HG03108 (cell line): Measurements from ENCODE around the gene PARD3.

Experiments
- ATAC-seq: cut with Tn5 transposase; IDR thresholded peaks from one replicate; pipeline ENCODE4 v1.9.1; 2021; ENCODE audit warnings: moderate library complexity; ENCODE audit not compliant: unreplicated experiment

Gene PARD3

GRCh38 chr10:34698248-34698831 lies 116.8 kb downstream of the PARD3 start:
- ATAC-seq = no peak

DNA sequence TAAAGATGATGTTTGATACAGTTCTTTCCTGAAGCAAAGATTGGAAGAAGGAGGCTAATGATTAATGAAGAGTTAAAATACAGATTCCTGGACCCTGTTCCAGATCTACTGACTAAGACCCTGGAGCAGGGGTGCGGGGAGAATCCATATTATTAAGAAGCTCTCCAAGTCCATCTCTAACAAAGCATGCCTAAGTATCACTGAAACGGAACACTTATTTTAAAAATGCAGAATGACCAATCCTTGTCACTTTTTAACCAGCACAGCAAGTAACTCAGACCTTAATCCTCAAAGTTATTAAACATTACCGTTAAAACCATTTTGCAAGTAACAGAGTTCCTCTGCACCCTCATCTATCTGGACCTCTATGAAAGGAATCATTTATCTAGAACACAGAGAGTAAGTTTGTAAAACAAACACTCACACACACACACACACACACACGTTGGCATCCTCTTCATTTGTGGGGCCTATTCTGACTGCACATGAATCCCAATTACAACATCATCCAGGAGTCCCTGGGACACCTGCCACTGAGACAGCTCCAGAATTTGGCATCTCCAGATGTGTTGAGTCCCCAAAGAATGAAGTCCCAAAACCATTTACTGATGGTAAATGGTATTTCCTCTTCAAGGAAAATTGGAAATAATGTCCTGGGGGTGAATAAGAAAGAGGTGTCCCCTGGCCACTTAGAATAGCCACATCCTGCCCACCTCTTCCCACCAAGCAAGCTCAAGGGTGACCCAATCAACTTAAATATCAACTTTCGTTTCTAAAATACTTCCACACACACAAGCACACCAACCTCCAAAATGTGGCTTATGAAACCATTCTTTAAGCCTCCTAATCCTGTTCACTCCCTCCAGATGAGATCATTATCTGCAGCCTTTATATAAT lies 117.5 kb downstream of the PARD3 start:
- ATAC-seq = no peak

GRCh38 chr10:34696423-34696822 lies 118.7 kb downstream of the PARD3 start:
- ATAC-seq = no peak

DNA sequence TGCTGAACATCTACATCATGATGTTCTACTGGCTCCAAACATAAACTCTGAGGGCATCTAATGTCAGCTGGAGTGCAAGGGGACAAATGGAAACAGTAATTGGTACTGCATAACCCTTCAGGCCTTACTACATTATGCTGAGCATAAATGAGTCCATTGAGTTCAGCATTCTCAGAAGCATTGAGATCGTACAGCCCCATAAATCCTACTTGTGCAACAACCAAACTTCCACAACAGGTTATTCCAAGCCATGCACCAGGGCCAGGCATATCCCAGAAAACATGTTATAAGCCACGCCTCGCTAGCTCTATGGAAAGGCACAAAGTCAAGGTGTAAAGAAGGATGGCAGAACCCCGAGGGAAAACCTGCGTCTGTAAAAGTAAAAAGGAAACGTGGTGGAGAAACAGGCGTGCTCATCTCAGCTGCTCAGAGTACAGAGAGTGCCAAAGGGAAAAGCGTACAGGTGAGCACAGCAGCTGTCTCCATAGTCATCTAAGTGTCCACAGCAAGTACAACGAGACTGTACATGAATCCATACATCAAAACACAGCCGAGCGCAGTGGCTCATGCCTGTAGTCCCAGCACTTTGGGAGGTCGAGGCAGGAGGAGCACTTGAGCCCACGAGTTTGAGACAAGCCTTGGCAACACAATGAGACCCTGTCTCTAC lies 124.6 kb downstream of the PARD3 start:
- no peak for ATAC-seq

- no peak for ATAC-seq
These were observed 126.0 kb downstream of the PARD3 start for GRCh38 chr10:34689053-34689452.

GRCh38 chr10:34687434-34688210 lies 127.5 kb downstream of the PARD3 start:
- ATAC-seq = no peak

DNA sequence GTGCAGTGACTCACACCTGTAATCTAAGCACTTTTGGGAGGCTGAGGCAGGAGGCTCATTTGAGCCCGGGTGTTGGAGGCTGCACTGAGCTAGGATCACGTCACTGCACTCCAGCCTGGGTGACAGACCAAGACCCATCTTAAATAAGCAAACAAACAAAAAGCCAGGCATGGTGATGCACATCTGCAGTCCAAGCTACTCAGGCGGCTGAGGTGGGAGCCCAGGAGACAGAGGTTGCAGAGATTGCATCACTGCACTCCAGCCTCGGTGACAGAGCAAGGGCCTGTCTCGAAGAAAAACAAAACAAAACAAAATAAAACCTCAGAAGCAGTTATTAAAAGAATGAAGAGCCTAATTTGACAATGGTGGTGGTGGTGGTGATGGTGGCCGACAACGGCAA lies 132.5 kb downstream of the PARD3 start:
- ATAC-seq = no peak

DNA sequence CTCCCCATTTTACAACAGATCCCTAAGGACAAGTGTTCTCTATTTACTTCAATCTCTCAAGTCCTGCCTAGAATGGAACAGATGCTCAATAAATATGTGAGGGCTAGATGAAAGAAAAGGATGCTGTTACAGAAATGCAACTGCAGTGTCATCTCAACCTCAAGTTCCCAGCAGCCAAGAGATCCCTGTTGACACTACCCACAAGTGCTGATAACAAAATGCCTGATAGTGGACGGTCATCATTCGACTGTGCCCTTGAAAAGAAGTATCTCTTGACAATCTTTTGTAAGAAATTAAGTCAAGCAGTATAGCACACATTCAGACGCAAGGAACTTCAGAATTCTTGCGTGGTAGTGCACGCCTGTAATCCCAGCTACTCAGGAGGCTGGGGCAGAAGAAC lies 133.2 kb downstream of the PARD3 start:
- no peak for ATAC-seq

DNA sequence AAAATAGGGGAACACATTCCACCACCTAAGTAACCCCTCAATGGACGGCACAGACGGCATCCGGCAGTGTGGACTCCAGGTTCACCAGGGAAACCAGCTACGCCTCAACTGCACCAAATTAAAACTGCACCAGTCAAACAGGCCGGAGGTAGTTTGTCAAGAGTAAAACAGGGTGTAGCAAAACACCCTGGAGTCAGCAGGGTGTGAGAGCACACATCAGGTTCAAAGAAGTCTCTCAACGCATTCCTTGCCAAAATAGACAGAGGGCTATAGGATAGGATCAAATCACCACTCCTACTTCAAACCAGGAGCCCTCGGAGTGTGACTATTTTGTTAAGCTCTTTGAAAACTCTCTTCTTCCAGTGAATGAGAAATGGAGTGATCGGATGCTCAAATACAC lies 135.9 kb downstream of the PARD3 start:
- ATAC-seq = no peak

- no peak for ATAC-seq
These were observed 137.5 kb downstream of the PARD3 start for GRCh38 chr10:34677591-34677990.

- ATAC-seq = no peak
These were observed 138.0 kb downstream of the PARD3 start for GRCh38 chr10:34677132-34677531.

DNA sequence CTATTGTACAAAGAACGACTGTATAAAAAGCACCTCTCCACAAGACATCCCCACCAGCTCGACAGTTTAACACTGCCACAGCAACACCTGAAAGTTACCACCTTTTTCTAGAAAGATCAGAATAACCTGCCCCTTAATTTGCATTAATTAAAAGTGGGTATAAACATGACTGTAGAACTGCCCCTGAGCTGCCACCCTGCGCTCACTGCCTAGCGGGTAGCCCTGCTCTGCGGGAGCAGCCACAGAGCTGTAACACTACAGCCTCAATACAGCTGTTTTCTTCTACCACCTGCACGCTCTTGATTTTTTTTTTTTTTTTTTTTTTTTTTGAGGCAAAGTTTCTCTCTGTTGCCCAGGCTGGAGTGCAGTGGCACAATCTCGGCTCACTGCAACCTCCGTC lies 140.9 kb downstream of the PARD3 start:
- no peak for ATAC-seq

GRCh38 chr10:34670081-34670480 lies 145.0 kb downstream of the PARD3 start:
- ATAC-seq = no peak

- no peak for ATAC-seq
These were observed 146.0 kb downstream of the PARD3 start for GRCh38 chr10:34669079-34669478.

DNA sequence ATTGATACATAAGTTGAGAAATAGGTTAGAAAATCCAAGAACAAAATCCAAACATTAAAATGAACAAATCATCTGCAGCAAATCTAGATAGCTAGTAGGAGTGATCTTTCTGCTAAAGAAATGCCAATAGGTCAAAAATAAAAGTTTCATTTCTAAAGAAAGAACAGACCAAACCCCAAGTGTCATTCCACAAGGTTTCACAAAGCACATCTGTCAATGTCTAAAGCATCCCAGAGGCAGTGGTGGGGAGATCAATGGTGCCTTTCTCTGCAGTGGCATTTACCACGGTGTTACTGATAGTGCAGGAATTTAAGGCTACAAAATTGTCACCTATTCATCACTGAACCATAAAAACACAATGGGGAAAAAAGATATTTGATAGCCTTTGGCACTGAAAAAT lies 147.9 kb downstream of the PARD3 start:
- no peak for ATAC-seq

- ATAC-seq = no peak
These were observed 148.9 kb downstream of the PARD3 start for GRCh38 chr10:34666008-34666704.

DNA sequence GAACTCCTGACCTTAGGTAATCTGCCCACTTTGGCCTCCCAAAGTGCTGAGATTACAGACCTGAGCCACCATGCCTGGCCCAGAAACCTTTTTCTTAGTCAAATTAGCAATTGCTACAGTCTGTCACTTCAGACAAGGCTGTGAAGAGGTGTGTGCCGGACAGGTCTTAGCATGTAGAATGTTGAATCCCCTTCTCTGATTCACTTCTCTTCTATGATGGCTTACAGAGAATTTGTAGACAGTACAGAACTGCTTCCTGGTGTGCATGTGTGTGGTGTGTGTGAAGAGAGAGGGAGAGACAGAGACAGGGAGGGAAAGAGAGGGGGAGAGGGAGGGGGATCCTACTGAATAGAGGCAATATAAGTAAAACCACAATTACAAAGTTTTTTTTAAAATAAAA lies 150.4 kb downstream of the PARD3 start:
- no peak for ATAC-seq

- ATAC-seq = no peak
These were observed 153.5 kb downstream of the PARD3 start for GRCh38 chr10:34661580-34661979.

- ATAC-seq = no peak
These were observed 156.2 kb downstream of the PARD3 start for GRCh38 chr10:34658934-34659333.

- ATAC-seq = no peak
These were observed 158.4 kb downstream of the PARD3 start for GRCh38 chr10:34656661-34657060.
